GM12891 (cell line): Measurements from ENCODE around the gene CAVIN3.

Experiments
- POLR2A ChIP-seq: IDR thresholded peaks from 2 replicates; pipeline ENCODE4 v1.6.1; 2011; ENCODE audit warnings: low read depth, low read length, control low read depth
- SPI1 ChIP-seq: IDR thresholded peaks from 2 replicates; pipeline ENCODE4 v1.6.1; 2011; ENCODE audit warnings: low read depth, low read length, control low read depth
- TAF1 ChIP-seq: IDR thresholded peaks from 2 replicates; pipeline ENCODE4 v1.6.1; 2011; ENCODE audit warnings: low read depth, low read length, control low read depth

- TF ChIP-seq POLR2A, result no peak
- TF ChIP-seq TAF1, result no peak
- no peak for TF ChIP-seq SPI1
Observed at GRCh38 chr11:6332066-6332465, 11.8 kb upstream of the CAVIN3 start.
